Stimulated activated CD4-positive, alpha-beta T cell treated with anti-CD3 and anti-CD28 coated beads, Interleukin-2, amount 100 ng/mL, for 48 hours (primary cell): ENCODE measurements around the gene SRCAP.
A peak's percentile ranks its signal among the peaks of the same experiment; 100 is the strongest.

ENCODE experiments used
- DNase-seq, 2 donors: peaks; one replicate each; pipeline ENCODE4 v3.0.0-alpha.2; 2020

Gene SRCAP

DNA sequence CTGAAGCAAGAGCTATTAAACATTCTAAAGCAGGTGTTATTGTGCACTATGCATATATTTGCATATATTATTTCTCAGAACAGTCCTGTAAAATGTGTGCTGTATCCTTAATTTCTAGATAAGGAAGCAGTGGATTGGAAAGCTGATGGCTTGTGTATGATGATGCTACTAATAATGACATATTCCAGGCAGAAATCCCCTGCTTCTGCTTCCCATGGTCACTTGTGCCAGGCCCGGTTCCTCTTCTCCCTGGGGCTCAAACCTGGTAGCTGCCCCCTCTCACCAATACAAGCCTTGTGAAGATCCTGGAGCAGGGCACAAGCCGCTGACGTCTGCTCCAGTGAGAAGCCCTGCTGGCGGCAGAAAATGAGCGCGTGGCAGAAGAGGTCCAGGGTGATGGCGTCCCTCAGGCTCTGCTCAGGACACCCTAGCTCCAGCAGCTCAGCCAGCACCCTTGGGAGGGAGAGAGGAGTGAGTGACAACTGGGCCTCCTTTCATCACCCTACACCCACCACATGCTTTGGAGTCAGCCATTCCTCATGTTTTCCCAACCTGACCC is 61.1 kb downstream of the SRCAP start:
- no peak for DNase-seq

DNA sequence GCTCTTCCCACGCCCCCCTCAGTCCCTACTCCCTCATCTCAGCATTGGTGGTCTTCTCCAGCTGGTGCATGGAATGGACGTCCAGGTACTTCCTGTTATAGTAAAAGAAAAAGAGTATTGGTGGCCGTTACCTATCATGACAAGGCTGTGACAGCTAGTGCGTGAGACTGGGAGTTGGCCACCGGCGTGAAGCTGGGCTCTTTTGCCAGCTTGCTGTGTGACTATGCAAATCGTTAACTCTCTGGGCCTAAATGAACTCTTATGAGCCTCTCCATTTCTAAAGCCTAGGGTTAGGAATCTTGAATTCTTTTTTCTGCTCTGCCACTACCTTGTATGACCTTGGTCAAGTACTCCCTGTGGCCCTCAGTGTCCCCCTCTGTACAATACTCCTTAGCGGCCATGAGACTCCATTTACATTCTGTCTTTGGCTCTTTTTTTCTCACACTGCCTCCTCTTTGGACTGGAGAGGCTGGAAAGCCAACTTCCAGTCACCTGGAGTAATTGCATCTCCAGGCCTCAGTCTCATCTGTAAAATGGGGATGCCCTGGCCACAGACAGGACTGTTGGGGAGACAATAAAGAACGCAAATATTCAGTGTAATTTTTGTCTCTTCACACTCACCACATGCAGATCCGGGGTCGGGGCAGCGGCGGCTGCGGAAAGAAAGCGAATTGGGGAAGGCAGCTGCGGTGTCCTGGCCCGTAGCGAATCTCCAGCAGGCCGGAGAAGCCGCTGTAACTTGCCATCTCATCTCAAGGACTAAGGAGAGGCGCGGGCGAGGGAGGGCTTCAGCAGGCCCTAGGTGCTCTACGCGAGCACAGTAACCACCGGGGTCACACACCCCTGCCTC is 61.8 kb downstream of the SRCAP start:
- no peak for DNase-seq

DNA sequence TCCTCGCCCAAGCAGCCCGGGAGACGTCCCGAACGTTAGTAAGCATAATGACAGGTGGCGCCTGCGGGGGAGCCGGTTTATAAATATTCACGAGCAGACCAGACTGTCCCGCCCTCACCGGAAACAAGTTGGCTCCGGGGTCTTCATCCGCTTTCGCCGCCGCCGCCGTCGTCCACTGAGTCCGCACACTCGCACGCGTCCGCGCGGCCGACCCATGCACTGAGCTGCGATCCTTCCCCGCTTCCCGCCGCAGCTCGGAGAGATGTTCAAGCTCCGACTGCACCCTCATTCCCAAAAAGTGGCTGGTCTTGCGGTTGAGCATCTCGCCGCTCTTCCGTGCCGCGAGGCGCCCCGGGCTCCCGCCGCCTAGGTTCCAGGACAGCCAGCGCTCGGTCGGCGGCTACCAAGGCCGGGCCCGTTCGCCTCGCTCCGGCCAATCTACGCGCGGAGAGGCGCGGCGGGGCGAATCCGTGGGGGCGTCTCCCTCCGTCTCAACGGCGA is 62.5 kb downstream of the SRCAP start:
- DNase-seq = no peak

DNA sequence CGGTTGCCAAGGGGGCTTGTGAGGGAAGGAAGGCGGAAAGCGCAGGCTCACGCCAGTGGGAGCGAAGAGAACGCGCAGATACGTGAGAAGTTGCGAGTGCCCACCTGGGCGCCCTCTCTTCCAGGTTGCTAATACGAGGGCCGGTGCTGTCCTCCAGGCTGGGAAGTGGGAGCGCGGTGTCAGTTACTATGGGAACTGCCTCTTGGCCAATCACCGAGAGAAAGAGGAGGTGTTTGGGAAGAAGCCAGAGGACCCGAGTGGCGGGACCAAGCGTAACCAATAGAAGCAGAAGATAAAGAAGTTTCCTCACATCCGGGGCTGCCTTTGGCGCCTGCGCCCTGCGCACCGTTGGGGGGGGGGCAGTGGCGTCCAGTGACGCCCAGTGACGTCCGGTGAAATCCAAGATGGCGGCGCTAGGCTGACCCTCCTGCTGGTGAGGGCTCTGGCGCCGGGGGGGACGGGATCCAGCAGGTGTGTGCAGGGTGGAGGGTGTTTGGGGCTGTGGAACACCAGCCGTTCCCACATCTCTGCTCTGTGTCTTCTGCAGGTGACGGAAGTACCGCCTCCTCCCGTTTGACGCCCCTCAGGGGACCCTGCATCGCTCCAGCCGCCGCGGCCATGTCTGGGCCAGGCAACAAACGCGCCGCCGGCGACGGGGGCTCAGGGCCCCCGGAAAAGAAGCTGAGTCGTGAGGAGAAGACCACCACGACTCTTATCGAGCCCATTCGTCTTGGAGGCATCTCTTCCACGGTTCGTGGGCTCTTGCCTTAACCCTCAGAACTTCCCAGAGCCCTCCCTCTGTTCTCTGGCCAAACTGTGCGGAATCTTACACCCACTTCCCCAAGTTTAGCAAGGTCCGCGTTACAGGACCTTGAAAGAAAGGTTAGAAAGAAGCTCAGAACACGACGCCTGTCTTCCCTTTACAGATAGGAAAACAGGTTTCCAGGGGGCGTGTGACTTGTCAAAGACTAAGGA is 63.2 kb downstream of the SRCAP start, which contains the start of the genes CFAP119 and RNF40:
Gene CFAP119 (minus strand): TSS at position 135 of the 975 bp plus-strand sequence. CDS start 314 bp downstream, outside the sequence.
Gene RNF40 (plus strand): TSS at position 395 of the 975 bp plus-strand sequence. CDS start 224 bp downstream, at position 619.
- peak; percentile 85 to 89 for DNase-seq

DNA sequence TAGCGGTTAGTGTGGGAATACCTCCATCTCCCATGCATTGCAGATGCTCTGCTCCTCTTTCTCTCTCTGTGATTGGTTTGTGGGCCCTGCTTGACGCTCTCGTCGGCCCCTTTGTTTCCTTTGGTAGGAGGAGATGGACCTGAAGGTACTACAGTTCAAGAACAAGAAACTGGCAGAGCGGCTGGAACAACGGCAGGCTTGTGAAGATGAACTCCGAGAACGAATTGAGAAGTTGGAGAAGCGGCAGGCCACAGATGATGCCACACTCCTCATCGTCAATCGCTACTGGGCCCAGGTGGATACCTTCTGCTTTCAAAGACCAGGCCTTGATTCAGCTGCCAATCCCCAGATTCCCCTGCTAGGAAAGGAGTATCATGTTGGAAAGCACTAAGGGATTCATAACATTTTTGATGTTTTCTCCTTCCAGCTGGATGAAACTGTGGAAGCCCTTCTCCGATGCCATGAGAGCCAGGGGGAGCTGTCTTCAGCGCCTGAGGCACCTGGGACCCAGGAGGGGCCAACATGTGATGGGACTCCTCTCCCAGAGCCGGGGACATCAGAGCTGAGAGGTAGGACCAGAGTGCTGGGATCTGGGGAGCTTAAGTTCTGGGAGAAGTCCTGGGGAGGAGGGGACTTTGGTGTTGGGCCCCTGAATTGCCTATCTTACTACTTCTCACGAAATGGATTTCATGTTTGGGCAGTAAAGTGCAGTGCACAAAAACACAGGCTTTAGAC is 64.2 kb downstream of the SRCAP start:
- no peak for DNase-seq

DNA sequence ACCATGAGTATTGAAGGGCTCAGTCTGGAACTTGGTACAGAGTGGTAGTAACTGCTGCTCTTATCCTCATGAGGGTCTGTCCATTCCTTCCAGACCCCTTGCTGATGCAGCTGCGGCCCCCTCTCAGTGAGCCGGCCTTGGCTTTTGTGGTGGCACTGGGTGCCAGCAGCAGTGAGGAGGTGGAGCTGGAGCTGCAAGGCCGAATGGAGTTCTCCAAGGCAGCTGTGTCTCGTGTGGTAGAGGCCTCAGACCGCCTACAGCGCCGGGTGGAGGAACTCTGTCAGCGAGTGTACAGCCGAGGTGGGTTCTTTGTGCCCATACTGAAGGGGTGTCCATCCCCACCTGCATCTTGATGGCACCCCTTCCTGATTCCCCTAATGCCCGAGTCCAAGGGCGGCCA is 65.1 kb downstream of the SRCAP start:
- no peak for DNase-seq

DNA sequence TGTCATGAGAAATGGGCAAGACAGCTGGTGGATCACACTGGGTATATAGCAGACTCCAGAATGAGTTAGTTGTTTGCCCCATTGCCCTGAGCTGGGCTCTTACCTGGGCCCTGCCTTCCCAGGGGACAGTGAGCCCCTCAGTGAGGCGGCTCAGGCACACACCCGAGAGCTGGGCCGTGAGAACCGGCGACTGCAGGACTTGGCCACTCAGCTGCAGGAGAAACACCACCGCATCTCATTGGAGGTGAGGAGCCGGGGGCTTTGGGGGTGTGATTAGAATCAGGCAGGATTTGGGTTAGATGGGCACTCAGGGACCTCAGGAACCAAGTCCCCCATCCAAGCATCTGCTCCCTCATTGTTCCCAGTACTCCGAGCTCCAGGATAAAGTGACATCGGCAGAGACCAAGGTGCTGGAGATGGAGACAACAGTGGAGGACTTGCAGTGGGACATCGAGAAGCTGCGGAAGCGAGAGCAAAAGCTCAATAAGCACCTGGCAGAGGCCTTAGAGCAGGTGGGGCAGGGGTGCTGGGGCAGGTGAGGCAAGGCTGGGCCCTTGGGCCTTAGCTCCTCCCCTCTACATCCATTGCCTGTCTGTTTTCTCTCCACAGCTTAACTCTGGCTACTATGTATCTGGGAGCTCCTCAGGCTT is 66.0 kb downstream of the SRCAP start:
- no peak for DNase-seq

DNA sequence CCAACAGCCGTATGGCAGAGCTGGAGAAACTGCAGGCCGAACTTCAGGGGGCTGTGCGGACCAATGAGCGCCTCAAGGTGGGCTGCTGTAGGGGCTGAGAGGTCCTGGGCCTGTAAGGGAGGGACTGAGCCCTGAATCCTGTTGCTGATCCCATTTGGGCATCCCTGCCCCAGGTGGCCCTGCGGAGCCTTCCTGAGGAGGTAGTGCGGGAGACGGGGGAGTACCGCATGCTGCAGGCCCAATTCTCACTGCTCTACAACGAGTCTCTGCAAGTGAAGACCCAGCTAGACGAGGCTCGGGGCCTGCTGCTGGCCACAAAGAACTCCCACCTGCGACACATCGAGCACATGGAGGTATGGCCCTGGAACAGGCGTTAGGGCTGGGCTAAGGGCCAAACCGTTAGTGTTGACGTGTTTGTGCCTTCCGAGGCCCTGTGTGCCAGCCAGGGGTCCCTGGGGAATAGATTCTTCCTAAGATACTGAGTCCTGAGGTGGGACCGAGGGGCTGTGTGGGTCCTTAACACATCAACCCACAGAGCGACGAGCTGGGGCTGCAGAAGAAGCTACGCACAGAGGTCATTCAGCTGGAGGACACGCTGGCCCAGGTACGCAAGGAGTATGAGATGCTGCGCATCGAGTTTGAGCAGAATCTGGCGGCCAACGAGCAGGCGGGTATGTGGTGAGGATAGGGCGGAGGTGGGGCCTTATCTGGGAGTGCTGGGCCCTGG is 67.4 kb downstream of the SRCAP start:
- no peak for DNase-seq

DNA sequence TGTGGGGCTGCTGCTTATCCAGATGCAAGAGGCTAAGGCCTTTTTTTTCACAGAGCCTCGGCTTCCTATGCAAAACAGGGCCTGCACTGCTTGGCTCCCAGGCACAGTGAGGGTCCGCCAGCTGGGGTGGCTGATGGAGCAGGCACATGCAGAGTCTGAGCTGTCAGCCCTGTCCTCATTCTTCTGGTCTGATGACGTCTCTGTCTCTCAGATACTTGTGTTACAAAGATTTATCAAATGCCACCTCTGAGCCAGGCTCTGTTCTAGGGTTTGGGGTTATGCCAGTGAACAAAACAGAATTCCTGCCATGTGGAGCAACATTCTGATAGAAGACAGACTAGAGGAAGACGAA is 67.9 kb downstream of the SRCAP start:
- no peak for DNase-seq

DNA sequence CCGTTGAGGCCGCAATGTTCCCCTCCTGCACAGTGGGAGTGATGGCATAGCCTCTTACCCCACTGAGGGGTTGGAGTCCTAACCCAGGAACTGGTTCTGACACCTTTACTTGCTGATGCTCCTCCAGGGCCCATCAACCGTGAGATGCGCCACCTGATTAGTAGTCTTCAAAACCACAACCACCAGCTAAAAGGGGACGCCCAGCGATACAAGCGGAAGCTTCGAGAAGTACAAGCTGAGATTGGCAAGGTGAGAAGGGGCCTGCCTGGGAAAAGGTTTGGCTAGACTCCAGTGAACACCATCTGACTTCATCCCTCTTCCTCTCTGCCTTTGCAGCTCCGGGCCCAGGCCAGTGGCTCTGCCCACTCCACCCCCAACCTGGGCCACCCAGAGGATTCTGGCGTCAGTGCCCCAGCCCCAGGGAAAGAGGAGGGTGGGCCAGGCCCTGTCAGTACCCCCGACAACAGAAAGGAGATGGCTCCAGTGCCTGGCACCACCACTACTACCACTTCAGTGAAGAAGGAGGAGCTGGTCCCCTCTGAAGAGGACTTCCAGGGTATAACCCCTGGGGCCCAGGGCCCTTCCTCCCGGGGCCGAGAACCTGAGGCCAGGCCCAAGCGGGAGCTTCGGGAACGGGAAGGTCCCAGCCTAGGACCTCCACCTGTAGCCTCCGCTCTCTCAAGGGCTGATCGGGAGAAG is 68.9 kb downstream of the SRCAP start:
- no peak for DNase-seq

DNA sequence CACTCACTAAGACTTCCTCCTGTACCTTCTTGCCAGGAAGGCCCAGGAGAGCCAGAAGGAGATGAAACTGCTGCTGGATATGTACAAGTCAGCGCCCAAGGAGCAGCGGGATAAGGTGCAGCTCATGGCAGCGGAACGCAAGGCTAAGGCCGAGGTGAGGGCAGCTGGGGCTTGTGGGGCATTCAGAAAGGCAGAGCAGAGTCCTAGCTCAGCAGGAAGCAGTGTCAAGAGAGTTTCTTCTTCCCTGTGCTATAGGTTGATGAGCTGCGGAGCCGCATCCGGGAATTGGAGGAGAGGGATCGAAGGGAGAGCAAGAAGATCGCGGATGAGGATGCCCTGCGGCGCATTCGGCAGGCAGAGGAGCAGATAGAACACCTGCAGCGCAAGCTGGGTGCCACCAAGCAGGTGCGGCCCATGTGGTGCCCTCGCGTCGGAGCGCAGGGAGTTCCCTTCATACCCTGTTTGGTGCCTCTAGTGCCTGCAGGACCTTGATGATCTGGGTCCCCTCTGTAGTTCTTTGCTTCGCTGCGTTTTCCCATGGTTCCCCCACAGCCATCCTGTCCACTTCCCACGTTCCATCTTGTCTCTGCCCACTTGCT is 69.7 kb downstream of the SRCAP start:
- DNase-seq = no peak

DNA sequence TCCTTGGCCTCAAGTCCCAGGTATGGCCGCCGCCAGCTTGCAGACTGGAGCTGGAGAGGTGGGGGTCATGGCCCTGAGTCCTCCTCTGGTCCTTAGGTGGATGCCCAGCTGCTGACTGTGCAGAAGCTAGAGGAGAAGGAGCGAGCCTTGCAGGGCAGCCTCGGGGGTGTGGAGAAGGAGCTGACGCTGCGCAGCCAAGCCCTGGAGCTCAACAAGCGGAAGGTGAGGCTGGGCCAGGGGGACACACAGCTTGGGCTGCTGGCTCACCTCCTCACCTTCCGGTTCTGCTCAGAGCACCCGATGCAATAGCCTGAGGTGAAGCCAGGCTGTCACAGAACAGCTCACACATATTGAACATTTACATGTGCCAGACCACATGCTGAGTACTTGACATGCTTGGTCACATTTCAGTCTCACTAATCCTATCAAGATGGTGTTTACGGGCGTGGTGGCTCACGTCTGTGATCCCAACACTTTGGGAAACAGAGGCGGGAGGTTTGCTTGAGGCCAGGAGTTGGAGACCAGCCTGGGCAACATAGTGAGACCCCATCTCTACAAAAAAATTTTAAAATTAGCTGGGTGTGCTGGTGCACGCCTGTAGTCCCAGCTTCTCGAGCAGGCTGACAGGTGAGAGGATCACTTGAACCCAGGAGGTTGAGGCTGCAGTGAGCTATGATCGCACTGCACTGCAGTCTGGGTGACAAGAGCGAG is 70.6 kb downstream of the SRCAP start:
- DNase-seq = no peak

DNA sequence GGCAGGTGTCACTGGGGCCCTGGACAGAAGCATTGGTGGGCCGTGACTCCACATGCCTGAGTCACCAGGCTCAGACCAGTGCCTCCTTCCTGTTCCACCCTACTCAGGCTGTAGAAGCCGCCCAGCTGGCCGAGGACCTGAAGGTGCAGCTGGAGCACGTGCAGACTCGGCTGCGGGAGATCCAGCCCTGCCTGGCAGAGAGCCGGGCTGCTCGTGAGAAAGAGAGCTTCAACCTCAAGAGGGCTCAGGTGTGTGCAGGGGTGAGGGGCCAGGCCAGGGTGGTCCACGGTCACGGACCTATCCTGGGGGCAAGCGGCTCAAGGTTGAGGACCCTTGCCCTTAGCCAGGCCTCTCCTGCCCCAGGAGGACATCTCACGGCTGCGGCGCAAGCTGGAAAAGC is 72.8 kb downstream of the SRCAP start:
- DNase-seq = no peak

DNA sequence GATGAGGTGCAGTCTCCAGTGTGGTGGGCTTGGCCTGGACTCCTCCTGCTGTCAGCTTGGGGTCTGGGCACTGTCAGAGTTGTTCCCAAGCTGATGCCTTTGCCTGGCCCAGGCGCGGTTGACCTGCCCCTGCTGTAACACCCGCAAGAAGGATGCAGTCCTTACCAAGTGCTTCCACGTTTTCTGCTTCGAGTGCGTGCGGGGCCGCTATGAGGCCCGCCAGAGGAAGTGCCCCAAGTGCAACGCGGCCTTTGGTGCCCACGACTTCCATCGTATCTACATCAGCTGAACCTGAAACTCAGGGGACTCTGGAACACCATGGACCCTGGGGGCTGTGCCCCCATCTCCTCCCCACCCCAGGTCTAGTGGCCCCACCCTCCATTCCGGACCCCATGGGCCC is 74.9 kb downstream of the SRCAP start:
- DNase-seq = no peak

DNA sequence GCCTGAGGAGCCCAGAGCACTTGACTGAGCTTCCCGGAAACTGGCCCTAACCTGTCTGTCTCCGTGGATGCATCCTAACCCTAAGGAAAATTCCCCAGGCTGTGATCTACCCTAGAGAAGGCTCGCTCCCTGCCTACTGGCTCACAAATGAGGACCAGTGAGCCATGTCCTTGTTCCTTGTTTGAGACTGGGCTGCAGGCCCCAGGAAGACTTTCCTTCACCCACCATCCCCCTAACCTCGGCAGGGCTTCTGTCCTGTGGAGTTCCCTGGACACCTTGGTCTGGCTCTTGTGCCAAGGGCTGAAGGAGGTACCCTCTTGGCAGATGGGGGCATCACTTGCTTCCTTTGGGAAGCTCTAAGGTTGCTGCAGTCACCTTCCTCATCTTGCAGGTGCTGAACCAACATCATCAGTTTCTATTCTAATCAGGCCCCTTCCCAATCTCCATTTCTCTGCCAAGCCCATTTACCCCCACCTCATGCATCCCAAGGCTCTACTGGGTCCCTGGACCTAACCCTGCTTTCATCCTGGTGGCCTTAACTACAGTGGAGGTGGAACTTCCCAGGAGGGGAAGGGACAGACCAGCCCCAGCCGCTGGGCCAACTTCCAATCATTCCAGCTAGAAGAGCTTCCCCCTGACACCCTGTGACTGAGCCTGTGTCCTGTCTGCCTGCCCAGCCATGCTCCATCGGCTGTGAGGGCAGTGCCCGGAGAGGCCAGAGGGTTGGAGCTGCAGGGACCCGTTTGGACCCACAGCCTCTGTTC is 75.6 kb downstream of the SRCAP start:
- DNase-seq = no peak

DNA sequence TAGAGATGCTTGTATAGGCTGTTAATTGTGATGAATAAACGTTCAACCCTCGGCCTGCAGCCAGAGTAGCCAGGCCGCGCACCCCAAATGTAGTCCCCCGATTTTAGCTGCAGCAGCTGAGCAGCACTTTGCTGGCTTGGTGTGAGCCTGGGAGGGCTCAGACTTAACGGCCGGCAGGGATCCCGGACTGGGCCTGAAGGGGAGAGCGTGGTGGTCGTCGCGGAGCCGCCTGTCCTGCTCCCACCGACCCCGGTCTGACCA is 76.1 kb downstream of the SRCAP start:
- DNase-seq = no peak

DNA sequence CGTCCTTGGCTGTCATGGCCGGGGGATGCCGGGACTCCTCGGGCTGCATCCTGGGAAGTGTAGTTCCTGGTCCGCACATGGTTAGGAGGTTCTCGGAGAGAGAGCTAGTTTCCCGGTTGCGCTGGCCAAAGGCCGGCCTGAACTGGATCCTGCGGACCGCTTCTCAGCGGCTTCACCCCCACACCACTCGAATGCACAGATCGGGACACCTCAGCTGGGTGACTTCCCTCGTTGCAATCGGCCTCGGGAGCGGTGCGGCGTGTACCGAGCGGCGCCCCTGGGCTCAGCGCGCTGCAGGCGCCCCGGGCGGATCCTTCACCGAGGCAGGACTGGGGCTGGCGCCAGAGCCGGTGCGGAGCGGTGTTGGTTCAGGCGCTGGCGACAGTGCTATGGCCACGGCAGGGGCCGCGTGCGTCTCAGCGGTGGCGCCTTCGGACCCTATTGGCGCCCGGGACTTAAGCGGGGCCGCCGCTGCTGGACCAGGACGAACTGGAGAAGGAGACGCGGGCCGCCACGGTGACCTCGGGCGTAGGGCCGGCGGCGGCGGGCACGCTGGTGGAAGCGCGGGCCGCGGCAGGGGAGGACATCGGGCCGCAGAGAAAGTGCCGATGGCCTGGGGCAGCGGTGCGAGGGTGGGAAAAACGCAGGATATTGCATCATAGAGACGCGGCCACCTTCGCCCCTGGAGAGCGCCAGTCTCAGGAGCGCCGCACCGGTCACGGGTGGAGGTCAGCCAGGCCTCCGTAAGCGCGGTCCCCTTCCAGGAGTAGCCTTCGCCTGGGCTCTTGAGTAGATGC is 76.6 kb downstream of the SRCAP start:
- peak; percentile 50 to 53 for DNase-seq
